Stimulated activated CD8-positive, alpha-beta memory T cell treated with anti-CD3 and anti-CD28 coated beads, Interleukin-7, amount 100 ng/mL, for 24 hours (primary cell): ENCODE results near the gene KRTAP4-2.
"Not testable (repeated sequence)": the region's sequence is repeated elsewhere in the genome, so short reads cannot be mapped to it uniquely, and the experiment has no call there.

Source experiments
- DNase-seq: peaks from one replicate; pipeline ENCODE4 v3.0.0-alpha.2; 2020; ENCODE audit warnings: low read depth

The KRTAP4-2 gene

GRCh38 chr17:41177727-41178271 lies at the start of gene KRTAP4-2:
Gene KRTAP4-2 (minus strand): TSS chr17:41178221. CDS start chr17:41178164, 57 bp downstream.
- DNase-seq: no peak

GRCh38 chr17:41226598-41227095 lies 48.6 kb upstream of the KRTAP4-2 start, which contains the start of gene KRTAP9-2:
Gene KRTAP9-2 (plus strand): TSS chr17:41226648. CDS start chr17:41226655, 7 bp downstream.
- DNase-seq: not testable (repeated sequence)

DNA sequence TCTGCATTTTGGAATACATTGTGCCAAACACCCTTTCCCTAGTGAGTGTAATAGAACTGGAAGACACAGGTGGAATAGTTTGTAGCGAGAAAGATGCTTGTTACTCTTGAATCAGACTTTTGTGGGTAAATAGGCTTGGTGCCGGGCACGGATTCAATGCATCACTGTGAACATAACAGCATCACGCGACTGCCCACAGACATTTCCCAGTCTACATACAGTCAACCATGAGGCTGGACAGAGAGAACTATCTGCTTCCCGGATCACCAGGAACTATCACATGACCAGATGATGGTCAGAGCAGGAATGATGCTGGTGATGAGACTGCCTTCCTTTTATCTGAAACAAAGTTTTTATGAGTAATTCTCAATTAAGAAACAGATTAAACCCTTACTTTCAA lies 48.0 kb upstream of the KRTAP4-2 start:
- no peak for DNase-seq

DNA sequence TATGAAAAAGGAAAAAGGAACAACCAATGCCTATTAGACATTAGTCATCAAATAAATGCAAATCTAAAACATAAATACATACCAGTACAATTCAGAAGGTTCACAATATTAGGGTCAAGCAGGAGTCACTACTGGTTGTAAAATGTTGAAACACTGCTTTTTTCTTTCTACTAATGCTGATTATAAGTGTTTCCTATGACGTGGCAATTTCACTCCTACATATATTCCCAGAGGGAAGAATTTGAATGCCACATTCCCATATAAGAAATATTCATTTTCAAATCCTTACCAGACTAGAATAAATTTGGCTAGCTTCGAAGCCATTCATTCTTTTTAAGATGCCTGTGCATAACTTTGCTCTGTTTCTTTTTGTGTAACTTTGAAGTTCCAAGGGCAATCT lies 45.8 kb upstream of the KRTAP4-2 start:
- no peak for DNase-seq

- no peak for DNase-seq
Observed at GRCh38 chr17:41215681-41216080, 37.7 kb upstream of the KRTAP4-2 start.

DNA sequence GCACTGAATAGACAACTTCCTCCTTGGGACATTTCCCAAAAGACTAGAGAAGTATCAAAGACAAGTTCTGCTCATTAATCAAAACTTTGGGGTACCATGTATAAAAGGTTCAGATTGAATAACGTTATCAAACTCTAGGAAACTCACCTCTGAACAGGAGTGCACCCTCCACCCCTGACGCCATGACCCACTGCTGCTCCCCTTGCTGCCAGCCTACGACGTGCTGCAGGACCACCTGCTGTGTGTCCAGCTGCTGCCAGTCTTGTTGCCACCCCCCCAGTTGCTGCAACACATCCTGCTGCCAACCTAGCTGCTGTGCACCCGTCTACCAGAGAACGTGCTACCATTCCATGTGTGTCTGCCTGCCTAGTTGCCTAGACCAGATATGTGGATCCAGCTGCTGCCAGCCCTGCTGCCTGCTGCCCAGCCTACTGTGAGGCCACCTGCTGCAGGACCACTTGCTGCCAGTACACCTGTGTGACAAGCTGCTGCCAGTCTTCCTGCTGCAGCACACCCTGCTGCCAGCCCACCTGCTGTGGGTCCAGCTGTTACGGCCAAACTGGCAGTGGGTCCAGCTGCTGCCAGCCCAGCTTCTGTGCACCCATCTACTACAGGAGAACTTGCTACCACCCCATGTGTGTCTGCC lies 34.6 kb upstream of the KRTAP4-2 start:
- DNase-seq: no peak

GRCh38 chr17:41211845-41212466 lies 33.9 kb upstream of the KRTAP4-2 start:
- no peak for DNase-seq

GRCh38 chr17:41199421-41200078 lies 21.5 kb upstream of the KRTAP4-2 start:
- DNase-seq: no peak

GRCh38 chr17:41196068-41196467 lies 18.0 kb upstream of the KRTAP4-2 start:
- DNase-seq: no peak

DNA sequence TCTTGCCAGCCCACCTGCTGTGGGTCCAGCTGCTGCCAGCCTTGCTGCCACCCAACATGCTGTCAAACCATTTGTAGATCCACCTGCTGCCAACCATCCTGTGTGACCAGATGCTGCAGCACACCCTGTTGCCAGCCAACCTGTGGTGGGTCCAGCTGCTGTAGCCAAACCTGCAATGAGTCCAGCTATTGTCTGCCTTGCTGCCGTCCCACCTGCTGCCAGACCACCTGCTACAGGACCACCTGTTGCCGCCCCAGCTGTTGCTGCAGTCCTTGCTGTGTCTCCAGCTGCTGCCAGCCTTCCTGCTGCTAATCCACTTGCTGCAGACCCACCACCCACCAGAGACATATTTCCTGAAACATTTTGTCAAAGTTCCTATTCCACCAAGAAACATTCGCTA lies 12.3 kb upstream of the KRTAP4-2 start:
- DNase-seq: no peak

- not testable (repeated sequence) for DNase-seq
Observed at GRCh38 chr17:41189837-41190318, 11.9 kb upstream of the KRTAP4-2 start, which contains the start of gene KRTAP9-1. Gene KRTAP9-1 (plus strand): TSS chr17:41189887. CDS start chr17:41189887, 0 bp downstream.

GRCh38 chr17:41186872-41187271 lies 8.9 kb upstream of the KRTAP4-2 start:
- DNase-seq: no peak

GRCh38 chr17:41185001-41185400 lies 7.0 kb upstream of the KRTAP4-2 start:
- no peak for DNase-seq

DNA sequence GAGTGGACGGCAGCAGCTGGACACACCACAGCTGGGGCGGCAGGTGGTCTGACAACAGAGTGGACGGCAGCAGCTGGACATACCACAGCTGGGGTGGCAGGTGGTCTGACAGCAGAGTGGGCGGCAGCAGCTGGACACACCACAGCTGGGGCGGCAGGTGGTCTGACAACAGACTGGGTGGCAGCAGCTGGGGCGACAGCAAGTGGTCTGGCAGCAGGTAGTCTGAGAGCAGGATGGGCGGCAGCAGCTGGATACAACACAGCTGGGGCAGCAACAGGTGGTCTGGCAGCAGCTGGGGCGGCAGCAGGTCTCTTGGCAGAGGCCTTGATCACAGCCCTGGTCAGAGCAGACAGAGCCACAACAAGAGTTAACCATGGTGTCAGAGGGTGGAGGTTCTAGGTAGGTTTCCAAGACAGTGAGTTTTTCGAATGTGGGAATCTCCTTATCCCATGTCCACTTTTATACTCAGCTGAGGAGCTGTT lies 6.5 kb upstream of the KRTAP4-2 start, which contains the start of gene KRTAP4-1:
TSS of gene KRTAP4-1 (minus strand) at position 432 of the 482 bp plus-strand sequence. CDS start at position 375, 57 bp downstream.
- DNase-seq: no peak

DNA sequence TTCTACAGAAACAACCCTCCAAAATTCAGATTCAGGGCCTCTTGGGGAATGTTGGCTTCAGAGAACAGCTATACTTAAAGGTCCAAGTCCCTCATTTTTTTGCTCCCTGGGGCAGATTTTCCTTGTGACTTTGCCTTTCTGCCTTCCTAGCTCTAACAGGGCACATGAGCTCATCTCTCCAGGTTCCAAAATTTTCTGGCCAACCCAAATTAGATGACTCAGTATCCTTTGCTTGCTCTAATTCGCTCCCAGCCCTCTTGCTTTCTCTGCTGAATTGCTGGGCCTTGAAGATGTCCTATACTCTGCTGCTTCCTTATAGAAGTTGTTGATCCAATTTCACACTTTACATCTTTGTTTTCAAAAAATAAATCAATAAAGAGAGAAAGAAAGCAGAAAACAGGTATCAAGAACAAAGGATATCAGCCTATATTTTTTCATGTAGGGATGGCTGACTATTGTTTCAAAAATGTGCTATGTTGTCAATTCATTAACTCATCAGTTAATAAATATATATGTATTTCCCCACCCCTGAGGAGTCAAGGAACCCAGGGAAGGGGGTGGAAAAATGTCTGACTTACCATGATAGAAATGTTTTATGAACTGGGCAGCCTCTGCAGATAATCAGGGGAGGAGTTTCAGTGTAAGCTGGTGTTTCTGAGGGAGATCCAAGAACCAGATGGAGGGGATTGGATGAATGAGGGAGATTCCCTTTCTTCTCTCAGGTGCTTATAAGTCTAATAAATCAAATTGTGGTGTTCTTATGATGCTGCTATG lies 1.0 kb upstream of the KRTAP4-2 start:
- no peak for DNase-seq

DNA sequence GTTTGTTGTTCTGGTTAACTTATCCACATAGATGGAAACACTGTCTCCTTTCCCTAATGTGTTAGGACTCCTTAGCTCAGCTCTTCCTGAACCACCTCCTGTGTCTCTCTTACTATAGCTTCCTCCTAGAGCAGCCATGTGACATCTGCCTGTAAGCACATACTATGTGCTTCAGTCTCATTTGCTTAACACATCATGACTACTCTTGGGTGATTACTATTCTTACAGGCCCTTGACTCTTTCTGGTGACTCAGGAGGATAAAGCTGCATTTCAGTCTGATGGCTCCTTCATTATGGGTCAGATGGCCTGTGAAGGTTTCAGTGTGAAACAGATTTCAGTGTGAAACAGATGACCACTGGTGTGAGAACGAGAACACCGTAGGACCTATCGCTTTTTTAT lies 320 bp upstream of the KRTAP4-2 start:
- DNase-seq: no peak

DNA sequence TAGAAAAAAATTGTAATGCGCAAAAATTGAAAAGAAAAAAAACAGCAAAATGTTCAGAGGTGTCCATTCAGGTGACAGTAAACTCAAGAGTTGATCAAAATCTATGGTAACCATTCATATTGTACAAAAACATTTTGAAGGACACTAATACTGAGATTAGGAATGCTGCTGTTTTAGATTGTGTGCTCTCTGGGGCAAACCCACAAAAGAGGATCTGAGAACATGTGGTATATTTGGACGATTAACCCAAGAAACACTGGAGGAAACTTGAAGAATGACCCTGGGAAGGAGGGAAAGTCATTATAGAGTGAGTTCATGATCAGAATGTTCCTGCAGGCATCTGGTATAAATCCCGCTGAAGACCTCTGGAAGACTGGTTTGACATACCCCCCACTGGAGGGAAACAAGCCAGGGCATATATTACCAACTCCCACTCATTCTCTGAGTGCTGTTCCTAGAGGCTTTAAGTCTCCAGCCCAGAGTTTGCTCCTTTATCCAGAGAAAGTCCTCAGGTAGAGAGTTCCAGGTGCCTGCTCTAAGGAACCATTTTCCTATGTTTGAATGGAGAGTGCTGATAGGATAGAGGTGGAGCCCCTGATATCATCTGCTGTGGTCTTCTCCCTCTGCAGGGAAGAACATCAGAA lies 1.2 kb downstream of the KRTAP4-2 start:
- no peak for DNase-seq

GRCh38 chr17:41171886-41172285 lies 6.1 kb downstream of the KRTAP4-2 start:
- DNase-seq: no peak

DNA sequence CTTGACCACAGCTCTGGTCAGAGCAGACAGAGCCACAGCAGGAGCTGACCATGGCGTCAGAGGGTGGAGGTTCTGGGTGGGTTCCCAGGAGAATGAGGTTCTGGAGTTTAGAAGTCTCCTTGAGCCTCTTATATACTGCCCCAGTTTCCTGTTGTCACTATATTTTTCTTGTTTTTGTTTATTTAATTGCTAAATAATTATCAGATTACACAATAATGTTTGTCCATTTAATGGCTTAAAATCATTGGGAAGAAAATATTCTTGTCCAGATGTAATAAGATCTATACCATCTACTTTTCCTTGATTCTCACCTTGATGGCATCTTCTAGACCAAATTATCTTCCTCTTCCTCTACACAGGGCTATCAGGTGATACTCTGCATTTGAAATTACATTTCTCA lies 9.9 kb downstream of the KRTAP4-2 start, which contains the start of gene KRTAP4-3:
TSS of gene KRTAP4-3 (minus strand) at position 101 of the 400 bp plus-strand sequence. CDS start at position 52, 49 bp downstream.
- no peak for DNase-seq

DNA sequence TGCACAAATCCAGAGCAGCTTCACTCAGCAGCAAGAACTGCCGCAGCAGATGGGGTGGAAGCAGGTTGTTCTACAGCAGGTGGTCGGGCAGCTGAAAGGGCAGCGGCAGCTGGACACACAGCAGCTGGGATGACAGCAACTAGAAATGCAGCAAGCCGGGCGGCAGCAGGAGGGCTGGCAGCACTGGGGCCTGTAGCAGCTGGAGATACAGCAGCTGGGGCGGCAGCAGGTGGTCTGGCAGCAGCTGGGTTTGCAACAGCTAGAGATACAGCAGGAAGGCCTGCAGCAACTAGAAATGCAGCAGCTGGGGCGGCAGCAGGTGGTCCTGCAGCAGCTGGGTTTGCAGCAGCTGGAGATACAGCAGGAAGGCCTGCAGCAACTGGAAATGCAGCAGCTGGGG lies 10.5 kb downstream of the KRTAP4-2 start:
- no peak for DNase-seq

GRCh38 chr17:41163828-41164227 lies 14.2 kb downstream of the KRTAP4-2 start:
- no peak for DNase-seq
